T1000 (cell line): ENCODE measurements around the gene PROM1.

ENCODE experiments used
- DNase-seq: peaks from one replicate; lab custom pipeline; 2025; ENCODE audit warnings: mixed read lengths; lab: John Stamatoyannopoulos, UW

The PROM1 gene

DNA sequence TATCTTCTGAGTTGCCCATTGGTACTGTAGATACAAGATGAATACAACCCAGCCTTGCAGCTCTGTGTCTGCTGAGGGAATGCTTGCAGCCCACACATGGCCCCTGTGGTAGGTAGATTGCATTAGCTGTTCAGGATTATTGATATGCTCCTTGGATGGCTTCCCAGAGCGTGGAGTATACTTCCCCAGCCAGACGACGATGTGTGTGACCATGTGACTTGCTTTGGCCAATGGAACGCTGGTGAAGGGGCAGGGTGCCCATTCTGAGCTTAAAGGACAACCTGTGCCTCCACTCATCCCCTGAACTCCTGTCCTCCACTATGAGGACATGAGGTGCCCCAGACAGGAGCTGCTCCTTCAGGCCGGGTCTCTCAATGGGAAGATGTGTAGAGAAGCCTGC lies 96.9 kb downstream of the PROM1 start:
- DNase-seq, result no peak

DNA sequence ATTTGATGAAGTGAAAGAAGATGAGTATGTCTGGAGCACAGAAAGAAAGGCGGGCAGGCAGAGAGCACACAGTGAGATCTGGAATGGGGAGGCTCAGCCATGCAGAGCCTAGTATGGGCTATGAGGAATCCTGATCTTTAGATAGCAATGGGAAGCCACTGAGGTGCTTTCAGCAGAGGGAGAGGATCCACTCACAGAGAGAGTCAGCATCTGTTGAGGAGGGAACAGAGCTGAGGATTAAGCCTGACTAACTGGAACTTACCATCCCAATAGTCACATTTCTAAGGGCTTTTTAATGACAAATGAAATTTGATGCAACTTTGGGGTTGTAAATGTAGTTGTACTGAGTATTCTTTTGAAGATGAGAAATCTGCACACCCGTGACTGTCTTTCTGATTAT lies 100.2 kb downstream of the PROM1 start:
- DNase-seq, result no peak

DNA sequence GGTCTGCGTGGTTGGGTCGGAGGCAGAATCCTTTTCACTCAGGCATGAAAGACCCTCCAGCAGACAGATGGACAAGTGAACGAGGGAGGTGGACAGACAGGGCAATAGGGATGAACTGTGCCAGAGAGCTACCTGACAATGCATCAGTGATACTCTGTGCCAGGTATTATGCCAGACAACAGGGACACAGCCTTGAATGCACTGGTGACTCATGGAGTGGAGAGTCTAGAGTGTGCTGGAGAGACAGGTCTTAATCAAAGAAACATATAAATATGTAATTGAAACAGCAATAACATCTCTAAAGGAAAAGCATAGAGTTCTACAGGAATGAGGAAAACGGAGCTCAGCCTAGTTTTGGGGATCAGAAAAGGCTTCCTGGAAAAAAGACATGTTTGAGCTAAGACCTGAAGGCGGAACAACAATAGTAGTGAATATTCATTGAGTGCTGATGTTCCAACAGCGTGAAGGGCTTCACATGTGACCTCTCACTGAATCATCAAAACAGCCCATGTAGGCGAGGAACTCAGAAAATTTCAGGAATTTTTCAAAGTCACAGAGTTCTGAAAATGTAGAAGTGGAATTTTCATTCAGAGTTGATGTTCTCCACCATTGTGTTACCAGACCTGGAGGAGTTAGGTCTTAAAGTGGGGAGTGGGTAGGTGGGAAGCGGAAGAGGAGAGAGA lies 100.8 kb downstream of the PROM1 start:
- DNase-seq, result no peak

DNA sequence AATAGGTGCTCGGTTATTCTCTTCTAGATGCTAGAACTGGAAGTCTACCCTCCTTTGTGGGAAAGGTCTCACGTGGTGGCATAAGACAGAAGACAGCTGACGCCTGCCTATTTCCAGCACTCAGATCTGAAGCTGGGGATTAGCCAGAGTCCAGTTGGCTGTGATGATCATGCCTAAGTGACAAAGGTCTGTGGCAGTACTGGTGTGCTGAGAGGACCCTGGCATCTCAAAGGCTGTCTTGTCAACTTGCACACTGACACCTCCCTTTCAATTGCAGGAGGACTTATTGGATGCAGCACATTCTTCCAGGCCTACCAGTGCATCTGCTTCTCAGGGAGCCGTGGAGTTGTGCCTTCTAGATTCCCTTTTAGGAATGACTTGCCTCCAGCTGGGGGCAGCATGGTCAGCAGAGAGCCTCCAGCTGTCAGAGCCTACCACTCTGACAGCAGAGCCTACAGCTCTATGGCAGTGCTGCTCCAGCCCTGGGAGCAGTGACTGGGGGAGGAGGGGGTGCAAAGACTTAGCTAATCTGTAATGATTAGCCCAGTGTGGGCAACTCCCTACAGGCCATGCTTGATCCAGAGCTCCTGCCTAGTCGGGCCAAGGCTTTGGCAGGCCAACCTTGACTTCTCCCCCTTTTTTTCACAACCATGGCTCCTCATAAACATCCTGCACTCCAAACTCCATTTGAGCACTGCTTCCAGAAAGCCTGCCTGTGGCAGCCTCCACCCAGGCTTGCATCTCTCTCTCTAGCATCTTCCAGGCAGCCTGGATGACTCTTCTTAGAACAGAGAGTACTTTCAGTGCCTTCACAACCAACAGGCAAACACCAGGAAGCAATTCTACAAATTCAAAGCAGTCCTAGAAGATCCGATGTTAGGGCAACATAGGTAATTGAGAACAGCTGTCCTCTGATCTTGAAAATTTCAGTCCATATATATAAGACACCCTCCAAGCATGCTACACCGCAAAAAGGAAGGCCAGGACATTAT lies 107.1 kb downstream of the PROM1 start:
- DNase-seq, result no peak

DNA sequence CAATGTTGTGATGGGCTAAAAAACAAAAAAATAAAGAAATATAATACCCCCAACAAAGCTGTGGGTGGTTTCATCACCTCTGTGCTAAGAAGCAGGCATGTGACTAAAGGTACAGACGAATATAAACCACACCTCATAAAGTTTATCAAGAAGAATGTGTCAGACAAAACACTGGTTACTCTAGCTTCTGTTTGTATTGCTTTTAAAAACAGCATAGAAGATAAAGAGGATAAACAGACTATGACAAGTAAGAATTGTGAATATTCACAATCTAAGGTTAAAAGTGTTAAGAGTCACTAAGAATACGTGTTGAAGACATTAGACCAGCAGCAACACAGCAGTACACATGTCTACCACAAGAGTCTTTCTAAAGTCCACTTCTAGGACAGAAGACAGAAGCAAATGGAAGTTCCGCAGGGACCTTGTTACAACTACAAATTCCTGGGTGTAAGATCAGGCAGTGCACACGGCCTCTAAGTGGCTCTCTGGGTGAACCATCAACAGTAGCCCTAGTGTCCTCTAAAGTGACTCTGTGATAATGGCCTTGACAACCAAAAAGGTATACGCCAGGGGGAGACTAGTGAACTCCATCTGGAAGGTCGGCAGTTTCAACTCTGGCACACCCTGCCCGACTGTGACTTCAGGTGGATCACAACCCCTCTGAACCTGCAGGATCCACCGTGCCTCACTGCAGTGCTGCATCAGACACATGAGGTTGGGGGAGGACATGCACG lies 112.6 kb downstream of the PROM1 start:
- DNase-seq, result no peak

DNA sequence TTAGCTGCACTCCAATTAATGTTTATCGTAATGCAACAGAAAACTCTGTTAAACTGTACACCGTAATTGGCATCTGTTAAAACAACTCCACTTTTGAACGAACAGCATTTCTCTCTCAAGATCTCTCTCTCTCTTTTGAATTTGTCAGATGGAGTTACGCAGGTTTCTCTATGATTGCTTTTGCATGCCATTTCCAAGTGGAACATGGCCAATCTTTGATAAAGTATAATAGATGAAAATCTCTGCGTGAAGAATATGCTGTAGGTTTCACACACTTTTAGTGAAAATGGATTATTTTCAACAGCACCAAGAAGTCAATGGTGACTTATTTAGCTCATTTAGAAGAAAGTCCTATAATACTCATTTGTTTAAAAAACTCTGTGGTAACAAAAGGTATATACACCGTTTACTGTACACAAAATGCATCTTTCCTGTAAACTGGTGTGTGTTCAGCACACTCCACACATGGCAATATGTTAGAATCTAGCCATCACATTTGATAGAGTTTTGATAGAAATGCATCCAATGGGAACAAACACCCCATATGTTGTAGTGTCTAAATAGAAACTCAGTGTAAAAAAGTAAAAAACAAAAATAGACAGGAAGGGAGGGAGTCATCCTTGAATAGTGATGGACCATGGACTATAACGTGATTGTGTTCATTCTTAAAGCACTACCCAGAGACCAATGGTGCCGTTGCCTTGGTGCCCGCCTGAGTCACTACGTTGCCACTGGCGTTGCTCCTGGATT lies 115.1 kb downstream of the PROM1 start:
- DNase-seq, result no peak

DNA sequence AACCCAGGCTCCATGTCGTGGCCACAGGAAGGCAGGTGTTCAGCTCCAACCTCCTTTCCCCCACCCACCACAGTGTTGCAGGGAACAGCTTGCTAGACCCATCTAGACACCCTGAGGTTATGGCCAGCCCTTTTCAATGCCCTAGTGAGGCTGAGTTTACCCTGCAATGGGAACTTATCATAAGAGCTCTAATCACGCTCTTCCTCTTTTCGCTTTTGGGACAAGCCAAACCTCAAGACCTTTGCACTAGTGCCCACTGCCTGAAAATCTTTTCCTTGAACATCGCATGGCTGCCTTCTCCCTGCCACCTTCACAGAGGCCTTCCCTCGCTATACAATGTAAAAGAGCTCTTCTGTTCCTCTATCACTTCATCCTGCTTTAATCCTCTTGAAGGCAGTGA lies 118.5 kb downstream of the PROM1 start:
- DNase-seq, result no peak

DNA sequence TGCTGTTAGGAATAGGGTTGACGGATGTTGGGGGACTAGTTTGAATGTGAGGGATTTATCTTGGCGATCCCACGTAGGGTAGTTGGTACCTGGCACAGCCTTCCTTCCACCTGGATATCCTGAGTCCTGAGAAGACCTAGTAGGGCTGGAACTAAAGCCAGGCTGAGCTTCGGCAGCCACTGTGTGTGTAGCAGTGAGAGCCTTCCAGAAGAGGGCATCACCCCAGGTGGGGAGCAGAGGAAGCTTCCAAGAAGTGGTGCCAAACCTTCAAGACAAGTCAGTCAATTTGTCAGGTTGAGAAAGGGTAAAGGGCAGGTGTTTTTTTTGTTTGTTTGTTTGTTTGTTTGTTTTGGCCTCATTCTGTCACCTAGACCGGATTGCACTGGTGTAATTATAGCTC lies 119.7 kb downstream of the PROM1 start:
- DNase-seq, result no peak

DNA sequence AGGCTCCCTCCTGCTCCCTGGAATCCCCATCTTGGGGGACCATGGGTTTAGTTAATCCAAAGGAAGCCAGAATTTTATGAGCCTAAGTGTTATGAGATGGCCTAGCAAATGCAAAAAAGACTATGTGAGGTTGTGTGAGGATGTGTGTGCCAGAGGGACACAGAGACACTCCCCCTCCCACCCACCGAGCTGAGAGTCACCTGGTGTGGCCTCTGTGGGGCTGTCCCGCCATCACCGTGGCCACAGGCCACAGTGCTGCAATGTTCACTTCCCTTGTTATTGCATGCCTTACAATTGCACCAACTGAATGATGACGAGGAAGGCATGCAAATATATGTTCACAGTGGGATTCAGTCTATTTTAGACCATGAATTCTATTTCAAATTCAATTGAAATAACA lies 120.2 kb downstream of the PROM1 start:
- DNase-seq, result no peak

DNA sequence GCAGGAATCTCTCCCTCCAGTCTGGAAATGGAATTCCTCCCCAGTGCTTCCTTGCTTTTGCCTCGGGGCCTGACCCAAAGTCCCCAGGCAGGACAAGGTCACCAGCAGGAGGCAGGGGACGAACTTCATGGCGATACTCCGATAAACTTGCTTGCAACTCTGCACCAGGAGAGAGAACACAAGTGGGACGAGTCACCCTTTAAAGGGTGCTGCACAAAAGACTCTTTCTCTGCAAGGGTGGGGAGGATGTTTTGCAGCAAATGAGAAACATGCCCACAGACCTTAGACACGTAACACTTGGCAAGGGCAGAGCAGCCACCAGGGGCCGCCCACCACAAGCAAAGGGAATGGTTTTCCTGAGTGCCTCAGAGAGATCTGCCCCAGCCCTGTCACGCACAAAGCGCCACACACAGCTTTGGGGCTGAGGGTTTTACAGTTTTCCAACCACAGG lies 120.8 kb downstream of the PROM1 start, which contains the start of gene FGFBP2:
Gene FGFBP2 (minus strand): TSS at position 175 of the 451 bp plus-strand sequence. CDS start 46 bp downstream, at position 129.
- no peak for DNase-seq

DNA sequence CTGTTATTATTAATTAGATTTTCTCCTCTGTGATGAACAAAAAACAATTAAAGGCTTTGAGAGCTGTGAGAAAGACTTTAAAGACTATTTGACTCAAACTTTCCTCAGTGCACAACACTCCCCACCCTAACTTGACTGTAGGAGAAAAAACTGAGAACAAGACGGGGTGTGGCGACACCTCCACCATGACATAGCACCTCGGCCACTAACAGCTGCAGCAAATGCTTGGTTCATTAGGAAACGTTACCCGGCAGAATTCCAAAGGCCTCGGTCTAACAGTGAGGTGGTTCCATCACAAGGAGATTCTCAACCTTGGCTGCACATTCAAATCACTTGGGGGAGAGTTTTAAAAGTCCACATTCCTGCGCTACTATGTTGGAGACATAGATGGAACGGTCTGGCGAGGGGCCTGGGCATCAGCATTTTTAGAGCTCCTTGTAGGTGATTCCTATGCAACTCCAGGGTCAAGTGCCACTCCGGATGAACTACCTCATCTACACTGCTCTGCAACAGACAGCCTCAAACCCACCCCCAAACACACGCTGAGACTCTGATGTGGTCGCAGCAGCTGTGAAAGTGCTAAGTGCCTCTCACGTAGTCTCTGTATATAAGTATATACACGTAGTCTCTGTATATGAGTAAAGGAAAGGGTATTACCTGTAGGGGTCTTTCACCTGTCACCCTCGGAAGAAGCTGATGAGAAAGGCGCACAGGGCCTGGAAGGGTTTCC lies 121.9 kb downstream of the PROM1 start:
- no peak for DNase-seq

DNA sequence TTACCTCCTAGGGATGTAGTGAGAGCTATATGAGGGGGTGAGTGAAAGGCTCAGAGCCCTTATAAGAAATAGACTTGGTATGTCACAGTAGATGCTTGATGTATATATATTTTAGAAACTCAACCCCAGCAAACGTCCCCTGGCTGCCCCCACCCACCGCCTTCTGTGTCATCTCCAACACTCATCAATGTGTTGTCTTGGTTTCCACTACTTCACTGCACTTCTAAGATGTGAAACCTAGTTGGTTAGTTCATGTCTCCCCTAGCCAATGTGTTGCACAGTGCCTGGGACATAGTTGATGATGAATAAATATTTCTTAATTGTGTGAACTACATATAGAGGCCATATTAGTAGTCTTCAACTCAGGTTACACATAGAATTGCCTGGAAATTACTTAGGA lies 125.3 kb downstream of the PROM1 start:
- no peak for DNase-seq

DNA sequence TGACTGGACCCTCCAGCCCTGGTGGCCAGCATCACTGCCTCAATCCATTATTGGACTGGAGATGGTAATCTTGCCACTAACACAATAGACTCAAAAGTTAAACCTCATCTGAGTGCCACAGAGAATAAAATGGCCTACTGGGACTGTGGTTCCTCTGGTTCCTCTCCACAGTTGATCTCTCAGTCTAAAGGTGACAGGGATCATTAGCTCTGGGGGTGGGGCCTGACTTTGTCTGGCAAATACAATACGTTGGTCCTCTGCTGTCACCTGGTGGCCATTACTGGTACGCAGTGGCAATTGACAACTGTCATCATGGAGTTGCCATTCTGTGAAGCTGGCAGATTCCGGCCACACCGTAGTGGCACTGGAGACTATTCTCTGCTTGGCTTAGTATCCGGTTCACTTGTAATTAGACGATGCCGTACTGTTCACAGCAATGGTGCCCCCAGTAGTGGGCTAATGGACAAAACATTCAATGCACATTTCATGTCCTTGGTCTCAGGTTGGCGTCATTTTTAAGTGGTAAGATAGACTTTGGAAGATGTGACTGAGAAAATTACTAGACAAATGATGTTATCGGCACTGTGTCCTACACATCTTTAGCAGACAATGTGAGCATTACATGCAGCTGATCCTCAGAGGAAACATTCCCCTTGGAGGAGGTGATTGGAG lies 127.5 kb downstream of the PROM1 start:
- DNase-seq, result peak; percentile 56

DNA sequence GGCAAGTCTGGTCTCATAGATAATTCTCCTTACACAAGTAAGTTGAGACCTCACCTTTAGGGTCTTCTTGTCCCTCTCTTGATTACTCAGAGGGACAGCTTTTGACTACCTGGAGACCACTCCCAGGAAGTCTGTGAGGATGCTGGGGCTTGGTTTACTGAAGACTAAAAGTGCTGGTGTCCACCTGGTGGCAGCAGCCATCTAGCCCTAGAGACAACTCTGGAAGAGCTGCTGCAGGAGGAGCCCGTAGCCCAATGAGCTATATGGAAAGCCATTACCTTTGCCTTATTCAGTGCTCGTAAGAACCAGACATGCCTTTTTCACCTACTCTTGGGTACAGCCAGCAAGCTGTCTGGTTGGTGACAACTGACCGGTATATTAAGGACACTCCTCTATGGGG lies 128.2 kb downstream of the PROM1 start:
- no peak for DNase-seq

DNA sequence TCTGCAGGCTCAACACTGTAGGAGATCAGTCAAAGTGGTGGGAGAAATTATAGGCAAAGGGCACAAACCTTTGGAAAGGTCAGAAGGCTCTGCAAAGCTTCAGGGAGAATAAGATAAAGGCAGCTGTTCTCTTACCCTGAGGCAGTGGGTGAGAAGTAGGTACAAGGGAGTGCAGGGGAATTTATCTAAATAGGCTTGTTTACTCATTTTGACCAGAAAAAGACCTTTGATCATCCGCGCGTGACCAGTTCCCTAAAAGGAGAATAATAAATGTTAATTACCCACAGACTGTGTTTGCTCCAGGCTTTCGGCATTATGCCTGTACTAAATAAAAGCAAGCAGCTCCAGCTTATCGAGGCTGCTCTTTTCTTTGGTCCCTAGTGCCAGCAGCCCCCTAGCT lies 130.2 kb downstream of the PROM1 start:
- no peak for DNase-seq

DNA sequence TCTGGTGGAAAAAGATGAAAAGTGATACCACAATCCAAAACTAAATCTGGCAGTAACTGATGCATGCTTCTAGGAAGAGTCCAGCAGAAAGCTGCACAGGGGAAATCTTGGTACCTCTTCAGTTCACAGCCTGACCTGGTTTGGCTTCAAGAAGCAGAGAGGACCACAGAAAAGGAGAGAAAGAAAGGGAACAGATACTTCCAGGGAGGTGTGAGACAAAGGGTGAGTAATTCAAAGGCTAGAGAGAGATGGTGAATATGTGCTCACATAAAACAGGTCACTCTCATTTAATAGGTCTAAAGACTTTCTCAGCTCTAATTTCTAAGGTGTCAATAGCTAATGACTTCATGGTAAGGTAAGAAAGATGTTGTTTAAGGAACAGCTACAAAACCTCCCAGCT lies 132.0 kb downstream of the PROM1 start:
- no peak for DNase-seq

DNA sequence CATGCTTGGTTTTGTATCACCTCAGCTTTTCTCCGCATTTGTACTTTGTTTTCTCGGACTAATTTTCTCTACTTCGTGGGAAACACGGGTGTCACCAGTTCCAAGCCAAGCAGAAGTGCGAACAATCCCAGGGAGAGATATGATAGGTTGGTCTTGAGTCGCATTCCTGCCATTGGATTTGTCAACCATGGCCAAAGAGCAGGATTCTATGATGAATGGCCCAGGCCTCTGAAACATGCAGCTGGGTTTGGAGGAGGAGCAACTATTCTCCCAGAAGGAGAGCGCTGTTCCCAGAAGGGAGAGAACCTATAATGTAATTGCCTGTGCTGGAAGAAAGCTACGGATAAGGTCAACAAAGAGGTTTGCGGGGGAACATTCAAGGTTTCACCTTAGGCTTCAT lies 135.0 kb downstream of the PROM1 start:
- DNase-seq, result no peak

DNA sequence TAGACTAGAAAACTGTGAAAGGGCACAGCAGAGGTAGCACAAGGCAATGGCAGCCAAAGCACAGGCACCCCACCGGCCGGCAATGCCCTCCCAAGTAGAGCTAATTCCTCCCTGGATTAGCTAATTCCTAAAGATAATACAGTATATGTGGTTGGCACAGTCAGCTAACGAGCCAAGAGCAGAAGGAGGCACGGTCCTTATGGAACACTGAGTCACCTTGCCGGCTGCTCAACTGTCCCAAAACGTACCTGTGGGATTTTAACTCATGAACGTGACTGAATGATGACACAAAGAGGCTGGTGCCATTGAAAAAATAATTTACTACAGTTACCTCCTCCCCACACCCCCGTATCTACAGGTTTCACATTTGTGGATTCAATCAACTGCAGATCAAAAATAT lies 136.1 kb downstream of the PROM1 start:
- DNase-seq, result no peak

DNA sequence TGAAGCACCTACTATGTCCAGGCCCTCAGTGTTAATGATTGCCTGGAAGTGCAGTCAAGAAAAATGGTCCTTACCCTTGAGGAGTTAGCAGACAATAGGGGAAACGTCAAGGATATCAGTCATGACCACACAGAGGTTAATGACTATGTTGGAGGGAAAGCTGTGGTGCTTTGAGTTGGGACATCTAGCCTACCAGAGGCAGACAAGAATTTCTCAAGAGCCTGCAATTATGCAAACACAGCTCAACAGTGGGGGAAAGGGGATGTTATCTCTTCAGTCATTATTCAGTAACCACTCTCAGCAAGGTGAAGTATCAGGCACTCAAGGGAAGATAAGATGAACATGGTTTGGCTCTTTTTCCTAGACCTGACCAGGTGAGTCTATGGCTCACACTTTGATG lies 138.3 kb downstream of the PROM1 start:
- no peak for DNase-seq

DNA sequence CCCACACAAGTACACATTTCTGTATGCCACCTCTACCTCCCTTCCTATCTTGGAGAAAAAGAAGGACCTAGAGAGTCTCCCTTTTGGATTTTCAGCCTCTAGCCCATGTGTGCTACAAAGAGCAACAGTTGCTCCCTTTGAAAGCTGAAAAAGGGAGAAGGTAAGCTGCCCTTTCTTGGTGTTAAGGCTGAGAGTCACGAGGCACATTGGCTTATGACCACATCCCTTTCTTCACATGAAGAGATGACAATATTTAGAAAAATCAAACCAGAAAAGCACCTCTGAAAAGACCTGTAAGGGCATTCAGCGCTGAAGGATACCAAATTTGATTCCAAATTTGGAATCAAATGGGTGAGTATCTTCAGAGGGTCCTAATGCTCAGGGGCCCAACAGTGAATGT lies 138.9 kb downstream of the PROM1 start:
- DNase-seq, result no peak
